Endothelial cell of umbilical vein (primary cell): ENCODE data around the gene TOP3A. TPM values are rescaled to one million over a fixed set of nuclear protein-coding genes. Genes with fewer than 3 reads are reported as not detected.

Source experiments
- BruUV-seq: library from RNA; stranded (reverse); fragments of 400-500 nt; replicated peaks from 2 replicates; lab custom pipeline; 2021; lab: Mats Ljungman, UMichigan
- CTCF ChIA-PET: fragments of 300-600, 350-600 bp; sonication (Branson Sonifier 250); formaldehyde crosslinking; loops from one replicate; lab custom pipeline; 2021; ENCODE audit warnings: antibody characterized with exemption, inconsistent platforms; lab: Charles Lee
- POLR2A ChIA-PET: fragments of 300-600, 350-600 bp; sonication (Branson Sonifier 250); formaldehyde crosslinking; loops from one replicate; lab custom pipeline; 2021; ENCODE audit warnings: antibody characterized with exemption, inconsistent platforms; lab: Charles Lee
- DNase-seq: peaks from one replicate; pipeline ENCODE4 v3.0.0-alpha.2; 2011; ENCODE audit warnings: low read depth, low spot score
- FAIRE-seq: peaks from 2 replicates; lab custom pipeline; 2011; peaks lifted over from hg19 to GRCh38; lab: Jason Lieb, UNC
- H2AFZ ChIP-seq: 2 replicates; pipeline ENCODE4 v1.6.0; 2012; ENCODE audit warnings: low read depth, low read length, control low read depth, inconsistent platforms
- H3K27ac ChIP-seq: 2 replicates; pipeline ENCODE4 v1.5.1; 2011; ENCODE audit warnings: low read depth, mild to moderate bottlenecking, control low read depth, low read length, moderate library complexity; ENCODE audit not compliant: insufficient read depth
- H3K27me3 ChIP-seq, 2 experiments: 2 replicates each; pipeline versions ENCODE4 v1.6.0 to v1.6.1; 2011; ENCODE audit warnings: low read length in 2 of 2, mixed read lengths in 1 of 2; ENCODE audit not compliant: control insufficient read depth in 2 of 2, insufficient read depth in 2 of 2
- H3K36me3 ChIP-seq, 2 experiments: 2 replicates in 1 of 2; 3 replicates in 1 of 2; pipeline ENCODE4 v1.5.1; 2011; ENCODE audit warnings: low read length in 2 of 2, mild to moderate bottlenecking in 1 of 2, moderate library complexity in 1 of 2; ENCODE audit not compliant: control insufficient read depth in 2 of 2, insufficient read depth in 2 of 2; ENCODE audit errors: extremely low read depth in 1 of 2
- H3K4me1 ChIP-seq: 3 replicates; pipeline ENCODE4 v1.5.1; 2011; ENCODE audit warnings: mild to moderate bottlenecking, low read length; ENCODE audit not compliant: control insufficient read depth, insufficient read depth; ENCODE audit errors: extremely low read depth
- H3K4me2 ChIP-seq: 2 replicates; pipeline ENCODE4 v1.6.1; 2011; ENCODE audit warnings: low read length, control low read depth, mixed read lengths; ENCODE audit not compliant: insufficient read depth
- H3K4me3 ChIP-seq, 3 experiments: fragments of 200-600 bp in 1 of 3; sonication (generic), shearing (Covaris generic) in 1 of 3; replicated peaks in 1 of 3; 2 replicates each; pipeline ENCODE4 v1.5.1; 2011 to 2016; ENCODE audit warnings: control low read depth in 3 of 3, low read length in 3 of 3, mild to moderate bottlenecking in 2 of 3, inconsistent platforms in 1 of 3, low read depth in 1 of 3, moderate library complexity in 1 of 3; ENCODE audit not compliant: insufficient read depth in 1 of 3
- H3K79me2 ChIP-seq: 2 replicates; pipeline ENCODE4 v1.6.0; 2012; ENCODE audit warnings: low read length, inconsistent platforms; ENCODE audit not compliant: control insufficient read depth, insufficient read depth
- H3K9ac ChIP-seq: replicated peaks from 2 replicates; pipeline ENCODE3; 2011; ENCODE audit warnings: low read length, control low read depth; ENCODE audit not compliant: insufficient read depth; ENCODE audit errors: extremely low read depth
- H3K9me1 ChIP-seq: replicated peaks from 3 replicates; pipeline ENCODE4 v1.6.0; 2011; ENCODE audit warnings: mild to moderate bottlenecking, low read length; ENCODE audit not compliant: control insufficient read depth, insufficient read depth; ENCODE audit errors: extremely low read depth
- H3K9me3 ChIP-seq: replicated peaks from 2 replicates; pipeline ENCODE4 v1.5.1; 2012; ENCODE audit warnings: low read length, inconsistent platforms; ENCODE audit not compliant: control insufficient read depth, insufficient read depth
- H4K20me1 ChIP-seq: replicated peaks from 2 replicates; pipeline ENCODE3; 2011; ENCODE audit warnings: mild to moderate bottlenecking, low read length; ENCODE audit not compliant: control insufficient read depth, insufficient read depth; ENCODE audit errors: extremely low read depth
- EZH2 ChIP-seq: IDR thresholded peaks from 2 replicates; pipeline ENCODE4 v1.6.1; 2012; ENCODE audit warnings: borderline replicate concordance, low read depth, mild to moderate bottlenecking, moderate library complexity, low read length, inconsistent platforms; ENCODE audit not compliant: severe bottlenecking
- FOS ChIP-seq: IDR thresholded peaks from 2 replicates; pipeline ENCODE4 v1.6.1; 2011; ENCODE audit warnings: mild to moderate bottlenecking, low read length, moderate library complexity, borderline replicate concordance; ENCODE audit not compliant: insufficient read depth
- GATA2 ChIP-seq: IDR thresholded peaks from 2 replicates; pipeline ENCODE4 v1.7.0; 2011; ENCODE audit warnings: low read depth, mild to moderate bottlenecking, moderate library complexity, mixed read lengths, low read length; ENCODE audit not compliant: insufficient read length, insufficient read depth
- JUN ChIP-seq: IDR thresholded peaks from 2 replicates; pipeline ENCODE4 v1.6.1; 2011; ENCODE audit warnings: borderline replicate concordance, low read depth; ENCODE audit not compliant: insufficient read length, insufficient read depth
- MAX ChIP-seq: IDR thresholded peaks from 2 replicates; pipeline ENCODE4 v1.6.1; 2011; ENCODE audit not compliant: insufficient read depth, insufficient read length
- MYC ChIP-seq: IDR thresholded peaks from one replicate; pipeline ENCODE4 v1.6.1; 2011; ENCODE audit warnings: mild to moderate bottlenecking, low read depth, low read length
- POLR2A ChIP-seq: IDR thresholded peaks from 2 replicates; pipeline ENCODE4 v1.6.1; 2012; ENCODE audit warnings: low read depth, mild to moderate bottlenecking, control low read depth, low read length
- POLR2AphosphoS5 ChIP-seq: IDR thresholded peaks from 2 replicates; pipeline ENCODE4 v1.6.1; 2012; ENCODE audit warnings: low read depth, mild to moderate bottlenecking, control low read depth, low read length, moderate library complexity; ENCODE audit not compliant: insufficient read depth
- dilution Hi-C: fragments of 300-500 bp; cut with MboI; formaldehyde crosslinking; loops from one replicate; pipeline ENCODE4 v1.15.0; 2019; ENCODE audit warnings: low sequenced_read_pairs; ENCODE audit not compliant: extremely low pct_ligation_motif_present
- intact Hi-C: fragments of 100-400 bp; cut with micrococcal nuclease; formaldehyde crosslinking; loops from one replicate; pipeline ENCODE4 v1.10.0; 2022
- polyA plus RNA-seq, 4 experiments: library from polyadenylated mRNA; depleted of rRNA in 3 of 4; stranded (reverse) in 3 of 4; unstranded in 1 of 4; fragments of >200 nt; gene quantifications; 2 replicates each; pipeline versions ENCODE4 v1.2.1 to v1.2.3, GENCODE V29; 2011 to 2012; ENCODE audit warnings: missing spikeins in 1 of 4
- total RNA-seq: library from RNA; stranded (reverse); gene quantifications from 2 replicates; pipeline ENCODE4 v1.2.3, GENCODE V29; 2021
- TF ChIP-seq, protein P1 (sequence below), 2 donors: IDR thresholded peaks; 1 replicate in 1 of 2; 2 replicates in 1 of 2; pipeline ENCODE4 v1.5.1; 2011; ENCODE audit warnings: low read length in 2 of 2, mild to moderate bottlenecking in 2 of 2, moderate library complexity in 2 of 2, control low read depth in 1 of 2, inconsistent platforms in 1 of 2, low read depth in 1 of 2; ENCODE audit not compliant: insufficient read depth in 1 of 2; ENCODE audit errors: extremely low read depth in 1 of 2

The TOP3A gene
- total and polyA plus RNA-seq, 2 donors (not counting 3 experiments of a cell fraction or from before 2014, with no cell fraction given) = 20.4 to 53.1 TPM

- no TSS peak for BruUV-seq
- peaks cover 0 to 4% of the 10 kb centered on the region in 2 experiments for H3K36me3 ChIP-seq
- dilution Hi-C loops = no loop called here
Measured at GRCh38 chr17:18228176-18228682, 86.6 kb downstream of the TOP3A start.

More at GRCh38 chr17:18228176-18228682, 86.6 kb downstream of the TOP3A start:
- peaks cover 45% of the 10 kb centered on the region for H3K79me2 ChIP-seq
- intact Hi-C loops = no loop called here
- no peaks in the 10 kb centered on the region for H3K27me3 ChIP-seq
- CTCF ChIA-PET = no interaction called here
- no peak overlapping the region for H2AFZ ChIP-seq
- TF ChIP-seq MAX (no peak), GATA2 (no peak), POLR2AphosphoS5 (no peak), MYC (no peak), POLR2A (no peak), JUN (no peak), EZH2 (no peak), FOS (no peak)
- TF ChIP-seq, protein P1, sequence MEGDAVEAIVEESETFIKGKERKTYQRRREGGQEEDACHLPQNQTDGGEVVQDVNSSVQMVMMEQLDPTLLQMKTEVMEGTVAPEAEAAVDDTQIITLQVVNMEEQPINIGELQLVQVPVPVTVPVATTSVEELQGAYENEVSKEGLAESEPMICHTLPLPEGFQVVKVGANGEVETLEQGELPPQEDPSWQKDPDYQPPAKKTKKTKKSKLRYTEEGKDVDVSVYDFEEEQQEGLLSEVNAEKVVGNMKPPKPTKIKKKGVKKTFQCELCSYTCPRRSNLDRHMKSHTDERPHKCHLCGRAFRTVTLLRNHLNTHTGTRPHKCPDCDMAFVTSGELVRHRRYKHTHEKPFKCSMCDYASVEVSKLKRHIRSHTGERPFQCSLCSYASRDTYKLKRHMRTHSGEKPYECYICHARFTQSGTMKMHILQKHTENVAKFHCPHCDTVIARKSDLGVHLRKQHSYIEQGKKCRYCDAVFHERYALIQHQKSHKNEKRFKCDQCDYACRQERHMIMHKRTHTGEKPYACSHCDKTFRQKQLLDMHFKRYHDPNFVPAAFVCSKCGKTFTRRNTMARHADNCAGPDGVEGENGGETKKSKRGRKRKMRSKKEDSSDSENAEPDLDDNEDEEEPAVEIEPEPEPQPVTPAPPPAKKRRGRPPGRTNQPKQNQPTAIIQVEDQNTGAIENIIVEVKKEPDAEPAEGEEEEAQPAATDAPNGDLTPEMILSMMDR (IDR thresholded peaks at IDR 0.05; ENCODE audit: extremely low read depth in 1 of 2, insufficient read depth in 1 of 2, low read depth in 1 of 2, low read length in 2 of 2) = no peak
- H3K4me1 ChIP-seq = peaks cover 12% of the 10 kb centered on the region
- H3K4me3 ChIP-seq = no peak overlapping the region
- FAIRE-seq (no peak), DNase-seq (no peak)
- H3K9ac ChIP-seq = no peak overlapping the region
- no peak overlapping the region for H3K4me2 ChIP-seq
- POLR2A ChIA-PET = no interaction called here
- H4K20me1 ChIP-seq = no peaks in the 10 kb centered on the region
- H3K27ac ChIP-seq = no peak overlapping the region
- H3K9me3 ChIP-seq = no peaks in the 10 kb centered on the region
- no peaks in the 10 kb centered on the region for H3K9me1 ChIP-seq
